Endodermal cell (in vitro differentiated cells): ENCODE results near the gene SPEN. TPM values are rescaled to one million over a fixed set of nuclear protein-coding genes. Genes with fewer than 3 reads are reported as not detected.
A peak's percentile ranks its signal among the peaks of the same experiment; 100 is the strongest.
"Not testable (repeated sequence)": the region's sequence is repeated elsewhere in the genome, so short reads cannot be mapped to it uniquely, and the experiment has no call there.

ENCODE experiments used
- DNase-seq: peaks from one replicate; pipeline ENCODE4 v3.0.0-alpha.2; 2017
- H3K27ac ChIP-seq: 2 replicates; pipeline ENCODE4 v1.5.1; 2013; ENCODE audit warnings: mild to moderate bottlenecking, low read depth, low read length, moderate library complexity
- H3K27me3 ChIP-seq: 2 replicates; pipeline ENCODE4 v1.6.1; 2013; ENCODE audit warnings: mild to moderate bottlenecking, low read length, moderate library complexity; ENCODE audit not compliant: insufficient read depth, control insufficient read depth, poor library complexity, severe bottlenecking
- H3K36me3 ChIP-seq: 2 replicates; pipeline ENCODE4 v1.7.0; 2013; ENCODE audit warnings: mild to moderate bottlenecking, low read length, moderate library complexity; ENCODE audit not compliant: control insufficient read depth, insufficient read depth
- H3K4me1 ChIP-seq: one replicate; pipeline ENCODE4 v1.7.0; 2013; ENCODE audit warnings: low read length; ENCODE audit not compliant: control insufficient read depth, insufficient read depth
- H3K4me3 ChIP-seq: 2 replicates; pipeline ENCODE4 v1.5.1; 2013; ENCODE audit warnings: mild to moderate bottlenecking, low read length, moderate library complexity
- H3K9ac ChIP-seq: 2 replicates; pipeline ENCODE4 v1.6.1; 2013; ENCODE audit warnings: mild to moderate bottlenecking, low read length, moderate library complexity; ENCODE audit not compliant: poor library complexity, severe bottlenecking; ENCODE audit errors: extremely low read depth
- H3K9me3 ChIP-seq: 2 replicates; pipeline ENCODE4 v1.6.1; 2013; ENCODE audit warnings: mild to moderate bottlenecking, low read length, moderate library complexity; ENCODE audit not compliant: control insufficient read depth
- H3K27ac Mint-ChIP-seq: 2 replicates; pipeline ENCODE4 v1.8.0; 2020; ENCODE audit warnings: mixed read lengths
- H3K27me3 Mint-ChIP-seq: 2 replicates; pipeline ENCODE4 v1.8.0; 2021; ENCODE audit warnings: mild to moderate bottlenecking, mixed read lengths; ENCODE audit not compliant: insufficient read depth
- H3K36me3 Mint-ChIP-seq: 2 replicates; pipeline ENCODE4 v1.8.0; 2020; ENCODE audit warnings: low read depth, mixed read lengths
- H3K4me1 Mint-ChIP-seq: 2 replicates; pipeline ENCODE4 v1.8.0; 2020; ENCODE audit warnings: mixed read lengths
- H3K4me3 Mint-ChIP-seq: 2 replicates; pipeline ENCODE4 v1.8.0; 2020; ENCODE audit warnings: mild to moderate bottlenecking, moderate library complexity, mixed read lengths
- H3K9me3 Mint-ChIP-seq: 2 replicates; pipeline ENCODE4 v1.8.0; 2020; ENCODE audit warnings: mild to moderate bottlenecking, mixed read lengths
- CTCF ChIP-seq: fragments of 200-600 bp; sonication (generic); conservative IDR thresholded peaks from 2 replicates; pipeline ENCODE4 v1.5.0; 2021; ENCODE audit warnings: antibody characterized with exemption, mild to moderate bottlenecking
- WGBS, 2 experiments: methylation state at CpG; one replicate each; pipeline versions ENCODE4 v1.1.5 to v1.1.7; 2013; ENCODE audit warnings: missing lambda C conversion rate in 2 of 2, mixed read lengths in 1 of 2; ENCODE audit not compliant: insufficient coverage in 1 of 2, insufficient read length in 1 of 2; 5-methylcytosine and 5-hydroxymethylcytosine counted together
- total RNA-seq, 2 donors: library from RNA; stranded (reverse); fragmentation: NEBNext Ultra II Directional in 1 of 2; extraction: Animal tissue kit (Norgen Biotek cat#: 25700) in 1 of 2; gene quantifications; 2 replicates in 1 of 2; 3 replicates in 1 of 2; pipeline ENCODE4 v1.2.1, GENCODE V29; 2021

Gene SPEN
- total RNA-seq, 2 donors from 2014 or later, result 61.5 to 71.9 TPM

DNA sequence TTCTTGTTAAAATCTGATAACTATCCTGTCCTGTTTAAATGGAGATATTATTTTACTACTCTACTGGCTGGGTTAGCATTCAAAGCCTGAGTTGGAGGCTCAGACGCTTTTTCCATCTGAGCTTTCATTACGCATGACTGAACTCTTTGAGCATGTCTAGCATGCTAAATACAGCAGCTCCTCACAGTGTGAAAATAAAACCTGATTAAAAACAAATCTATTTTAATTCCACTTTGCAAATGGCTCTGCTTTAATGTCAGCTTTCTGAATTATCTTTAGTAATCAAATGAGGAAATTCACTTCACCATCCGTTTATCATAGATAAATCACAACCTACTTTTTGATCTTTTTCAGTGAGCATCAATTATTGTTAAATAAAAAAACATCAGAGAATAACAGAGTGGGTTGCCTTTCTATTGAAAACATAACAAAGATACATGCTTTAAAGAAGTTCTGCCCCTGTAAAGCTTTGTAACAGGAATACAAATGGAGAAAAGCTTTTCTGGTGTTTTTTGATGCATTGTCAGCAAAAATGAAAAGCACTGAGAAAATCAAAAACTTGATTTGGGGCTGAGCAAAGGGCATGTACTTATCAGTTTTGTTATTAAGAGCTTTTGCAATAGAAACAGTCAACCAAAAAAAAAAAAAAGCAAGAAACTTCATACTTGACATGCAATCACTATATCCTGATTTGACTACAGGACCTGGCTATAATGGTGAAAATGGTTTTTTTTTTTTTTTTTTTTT lies 3.5 kb upstream of the SPEN start:
- TF ChIP-seq CTCF, result no peak
- Histone ChIP-seq H3K9ac (no peak overlapping the region), H3K4me1 (peaks cover 4% of the 10 kb centered on the region), H3K27me3 (no peaks in the 10 kb centered on the region), H3K36me3 (no peaks in the 10 kb centered on the region), H3K4me3 (peak overlapping the region; percentile 10), H3K27ac (peak overlapping the region; percentile 42), H3K9me3 (no peaks in the 10 kb centered on the region)
- Mint-ChIP-seq H3K4me3 (no peak overlapping the region), H3K9me3 (no peaks in the 10 kb centered on the region), H3K27ac (no peak overlapping the region), H3K36me3 (no peaks in the 10 kb centered on the region), H3K27me3 (no peaks in the 10 kb centered on the region), H3K4me1 (peaks cover 5% of the 10 kb centered on the region)
- 68 to 81% methylated on average over 2 to 3 of the region's 3 CpGs for WGBS, 2 experiments
- no peak for DNase-seq

DNA sequence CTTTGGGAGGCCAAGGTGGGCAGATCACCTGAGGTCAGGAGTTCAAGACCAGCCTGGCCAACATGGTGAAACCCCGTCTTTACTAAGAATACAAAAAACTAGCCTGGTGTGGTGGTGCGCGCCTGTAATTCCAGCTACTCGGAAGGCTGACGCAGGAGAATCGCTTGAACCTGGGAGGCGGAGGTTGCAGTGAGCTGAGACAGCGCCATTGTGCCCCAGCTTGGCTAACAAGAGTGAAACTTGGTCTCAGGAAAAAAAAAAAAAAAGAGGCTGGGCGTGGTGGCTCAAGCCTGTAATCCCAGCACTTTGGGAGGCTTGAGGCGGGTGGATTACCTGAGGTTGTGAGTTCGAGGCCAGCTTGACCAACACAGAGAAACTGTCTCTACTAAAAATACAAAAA lies 1.5 kb upstream of the SPEN start:
- H3K9me3 ChIP-seq, H3K9me3 Mint-ChIP-seq, H3K36me3 ChIP-seq, H3K27me3 ChIP-seq, DNase-seq, H3K36me3 Mint-ChIP-seq, H3K4me1 ChIP-seq, H3K27me3 Mint-ChIP-seq, H3K9ac ChIP-seq, H3K27ac ChIP-seq, H3K27ac Mint-ChIP-seq: not testable (repeated sequence)
- Mint-ChIP-seq H3K4me3 (peak overlapping the region; percentile 96), H3K4me1 (peaks cover 18% of the 10 kb centered on the region)
- WGBS, 2 experiments, result 88 to 95% methylated on average over 8 to 11 of the region's 11 CpGs
- H3K4me3 ChIP-seq, result peak overlapping the region; percentile 87

- no peak overlapping the region for H3K27ac Mint-ChIP-seq
Measured at GRCh38 chr1:15847893-15848142, 311 bp downstream of the SPEN start.

More at GRCh38 chr1:15847893-15848142, 311 bp downstream of the SPEN start:
- Mint-ChIP-seq H3K9me3 (no peaks in the 10 kb centered on the region), H3K4me3 (peak overlapping the region; percentile 96), H3K4me1 (peaks cover 25% of the 10 kb centered on the region), H3K27me3 (no peaks in the 10 kb centered on the region), H3K36me3 (no peaks in the 10 kb centered on the region)
- Histone ChIP-seq H3K9me3 (no peaks in the 10 kb centered on the region), H3K27me3 (no peaks in the 10 kb centered on the region), H3K9ac (peak overlapping the region; percentile 96), H3K4me3 (peak overlapping the region; percentile 97), H3K36me3 (peaks cover 3% of the 10 kb centered on the region), H3K27ac (peak overlapping the region; percentile 66), H3K4me1 (peaks cover 8% of the 10 kb centered on the region)
- no peak for DNase-seq
- 0% methylated on average over 4 to 34 of the region's 34 CpGs for WGBS, 2 experiments
- no peak for TF ChIP-seq CTCF
